WTC11 (cell line): ENCODE measurements around the gene CD59.

Source experiments
- CBFB ChIP-seq: sonication (generic); formaldehyde crosslinking; IDR thresholded peaks from 2 replicates; pipeline ENCODE4 v1.8.1; 2022; ENCODE audit warnings: mild to moderate bottlenecking, low read depth, missing genetic modification reagents
- NR3C1 ChIP-seq: sonication (generic); formaldehyde crosslinking; conservative IDR thresholded peaks from 2 replicates; pipeline ENCODE4 v1.8.1; 2023; ENCODE audit warnings: low read depth, mild to moderate bottlenecking, missing genetic modification reagents
- OVOL2 ChIP-seq: fragments of 250-450 bp; sonication (Bioruptor Pico); IDR thresholded peaks from 2 replicates; pipeline ENCODE4 v1.9.0; 2021; ENCODE audit warnings: mild to moderate bottlenecking, borderline replicate concordance
- SP1 ChIP-seq: sonication (generic); formaldehyde crosslinking; conservative IDR thresholded peaks from 2 replicates; pipeline ENCODE4 v1.8.1; 2022; ENCODE audit warnings: missing genetic modification reagents
- ZNF121 ChIP-seq: sonication (generic); formaldehyde crosslinking; IDR thresholded peaks from 2 replicates; pipeline ENCODE4 v1.8.0; 2023; ENCODE audit warnings: missing genetic modification reagents
- ZNF232 ChIP-seq: sonication (generic); formaldehyde crosslinking; IDR thresholded peaks from 2 replicates; pipeline ENCODE4 v1.8.0; 2022; ENCODE audit warnings: mild to moderate bottlenecking, missing genetic modification reagents
- ZNF416 ChIP-seq: fragments of 250-450 bp; sonication (Bioruptor Pico); IDR thresholded peaks from 2 replicates; pipeline ENCODE4 v1.9.0; 2021; ENCODE audit warnings: mild to moderate bottlenecking, inconsistent platforms
- TF ChIP-seq, protein P1 (sequence below): sonication (generic); formaldehyde crosslinking; IDR thresholded peaks from 2 replicates; pipeline ENCODE4 v1.8.0; 2022; ENCODE audit warnings: mild to moderate bottlenecking, missing genetic modification reagents
- TF ChIP-seq, protein P2 (sequence below): fragments of 200-600 bp; IDR thresholded peaks from 2 replicates; pipeline ENCODE4 v1.8.0; 2022; ENCODE audit warnings: antibody characterized with exemption
- TF ChIP-seq, protein P3 (sequence below): sonication (generic); formaldehyde crosslinking; IDR thresholded peaks from 2 replicates; pipeline ENCODE4 v1.8.1; 2022; ENCODE audit warnings: low read depth, mild to moderate bottlenecking, moderate library complexity, missing genetic modification reagents, borderline replicate concordance
- TF ChIP-seq, protein P4 (sequence below): sonication (generic); formaldehyde crosslinking; IDR thresholded peaks from 2 replicates; pipeline ENCODE4 v1.8.1; 2023; ENCODE audit warnings: mild to moderate bottlenecking, missing genetic modification reagents, borderline replicate concordance
- TF ChIP-seq, protein P5 (sequence below): sonication (generic); formaldehyde crosslinking; IDR thresholded peaks from 2 replicates; pipeline ENCODE4 v1.8.1; 2023; ENCODE audit warnings: mild to moderate bottlenecking, moderate library complexity, missing genetic modification reagents
- TF ChIP-seq, protein P6 (sequence below): sonication (generic); formaldehyde crosslinking; IDR thresholded peaks from 2 replicates; pipeline ENCODE4 v1.8.1; 2023; ENCODE audit warnings: mild to moderate bottlenecking, missing genetic modification reagents, moderate library complexity

DNA sequence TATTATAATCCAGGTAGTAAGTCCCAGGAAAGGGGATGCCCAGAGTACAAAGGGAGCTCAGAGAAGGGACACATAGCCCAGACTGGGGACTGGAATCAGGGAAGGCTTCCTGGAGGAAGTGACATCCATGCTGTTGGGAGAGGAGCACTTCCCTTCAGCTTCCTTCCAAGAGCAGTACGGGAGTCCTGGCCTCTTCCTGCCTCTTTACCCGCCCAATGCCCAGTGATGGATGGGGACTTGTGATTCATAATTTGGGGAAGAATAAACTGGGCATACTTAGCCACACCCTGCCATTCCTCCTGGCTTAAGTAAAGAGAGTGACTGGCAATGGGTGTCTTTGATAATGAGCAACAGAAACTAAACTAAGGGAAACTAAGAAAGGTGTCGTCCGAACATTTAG lies 47.1 kb downstream of the CD59 start:
- TF ChIP-seq OVOL2 (CRISPR knock-in tag) (no peak), ZNF416 (no peak), ZNF232 (CRISPR knock-in tag) (no peak), ZNF121 (CRISPR knock-in tag) (no peak), CBFB (no peak), SP1 (no peak), NR3C1 (CRISPR knock-in tag) (no peak)
- TF ChIP-seq, protein P1, sequence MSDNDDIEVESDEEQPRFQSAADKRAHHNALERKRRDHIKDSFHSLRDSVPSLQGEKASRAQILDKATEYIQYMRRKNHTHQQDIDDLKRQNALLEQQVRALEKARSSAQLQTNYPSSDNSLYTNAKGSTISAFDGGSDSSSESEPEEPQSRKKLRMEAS (CRISPR knock-in tag), result no peak
- TF ChIP-seq, protein P2, sequence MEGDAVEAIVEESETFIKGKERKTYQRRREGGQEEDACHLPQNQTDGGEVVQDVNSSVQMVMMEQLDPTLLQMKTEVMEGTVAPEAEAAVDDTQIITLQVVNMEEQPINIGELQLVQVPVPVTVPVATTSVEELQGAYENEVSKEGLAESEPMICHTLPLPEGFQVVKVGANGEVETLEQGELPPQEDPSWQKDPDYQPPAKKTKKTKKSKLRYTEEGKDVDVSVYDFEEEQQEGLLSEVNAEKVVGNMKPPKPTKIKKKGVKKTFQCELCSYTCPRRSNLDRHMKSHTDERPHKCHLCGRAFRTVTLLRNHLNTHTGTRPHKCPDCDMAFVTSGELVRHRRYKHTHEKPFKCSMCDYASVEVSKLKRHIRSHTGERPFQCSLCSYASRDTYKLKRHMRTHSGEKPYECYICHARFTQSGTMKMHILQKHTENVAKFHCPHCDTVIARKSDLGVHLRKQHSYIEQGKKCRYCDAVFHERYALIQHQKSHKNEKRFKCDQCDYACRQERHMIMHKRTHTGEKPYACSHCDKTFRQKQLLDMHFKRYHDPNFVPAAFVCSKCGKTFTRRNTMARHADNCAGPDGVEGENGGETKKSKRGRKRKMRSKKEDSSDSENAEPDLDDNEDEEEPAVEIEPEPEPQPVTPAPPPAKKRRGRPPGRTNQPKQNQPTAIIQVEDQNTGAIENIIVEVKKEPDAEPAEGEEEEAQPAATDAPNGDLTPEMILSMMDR, result no peak
- TF ChIP-seq, protein P3, sequence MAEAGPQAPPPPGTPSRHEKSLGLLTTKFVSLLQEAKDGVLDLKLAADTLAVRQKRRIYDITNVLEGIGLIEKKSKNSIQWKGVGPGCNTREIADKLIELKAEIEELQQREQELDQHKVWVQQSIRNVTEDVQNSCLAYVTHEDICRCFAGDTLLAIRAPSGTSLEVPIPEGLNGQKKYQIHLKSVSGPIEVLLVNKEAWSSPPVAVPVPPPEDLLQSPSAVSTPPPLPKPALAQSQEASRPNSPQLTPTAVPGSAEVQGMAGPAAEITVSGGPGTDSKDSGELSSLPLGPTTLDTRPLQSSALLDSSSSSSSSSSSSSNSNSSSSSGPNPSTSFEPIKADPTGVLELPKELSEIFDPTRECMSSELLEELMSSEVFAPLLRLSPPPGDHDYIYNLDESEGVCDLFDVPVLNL (CRISPR knock-in tag), result no peak
- TF ChIP-seq, protein P4, sequence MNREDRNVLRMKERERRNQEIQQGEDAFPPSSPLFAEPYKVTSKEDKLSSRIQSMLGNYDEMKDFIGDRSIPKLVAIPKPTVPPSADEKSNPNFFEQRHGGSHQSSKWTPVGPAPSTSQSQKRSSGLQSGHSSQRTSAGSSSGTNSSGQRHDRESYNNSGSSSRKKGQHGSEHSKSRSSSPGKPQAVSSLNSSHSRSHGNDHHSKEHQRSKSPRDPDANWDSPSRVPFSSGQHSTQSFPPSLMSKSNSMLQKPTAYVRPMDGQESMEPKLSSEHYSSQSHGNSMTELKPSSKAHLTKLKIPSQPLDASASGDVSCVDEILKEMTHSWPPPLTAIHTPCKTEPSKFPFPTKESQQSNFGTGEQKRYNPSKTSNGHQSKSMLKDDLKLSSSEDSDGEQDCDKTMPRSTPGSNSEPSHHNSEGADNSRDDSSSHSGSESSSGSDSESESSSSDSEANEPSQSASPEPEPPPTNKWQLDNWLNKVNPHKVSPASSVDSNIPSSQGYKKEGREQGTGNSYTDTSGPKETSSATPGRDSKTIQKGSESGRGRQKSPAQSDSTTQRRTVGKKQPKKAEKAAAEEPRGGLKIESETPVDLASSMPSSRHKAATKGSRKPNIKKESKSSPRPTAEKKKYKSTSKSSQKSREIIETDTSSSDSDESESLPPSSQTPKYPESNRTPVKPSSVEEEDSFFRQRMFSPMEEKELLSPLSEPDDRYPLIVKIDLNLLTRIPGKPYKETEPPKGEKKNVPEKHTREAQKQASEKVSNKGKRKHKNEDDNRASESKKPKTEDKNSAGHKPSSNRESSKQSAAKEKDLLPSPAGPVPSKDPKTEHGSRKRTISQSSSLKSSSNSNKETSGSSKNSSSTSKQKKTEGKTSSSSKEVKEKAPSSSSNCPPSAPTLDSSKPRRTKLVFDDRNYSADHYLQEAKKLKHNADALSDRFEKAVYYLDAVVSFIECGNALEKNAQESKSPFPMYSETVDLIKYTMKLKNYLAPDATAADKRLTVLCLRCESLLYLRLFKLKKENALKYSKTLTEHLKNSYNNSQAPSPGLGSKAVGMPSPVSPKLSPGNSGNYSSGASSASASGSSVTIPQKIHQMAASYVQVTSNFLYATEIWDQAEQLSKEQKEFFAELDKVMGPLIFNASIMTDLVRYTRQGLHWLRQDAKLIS (CRISPR knock-in tag), result no peak
- TF ChIP-seq, protein P5, sequence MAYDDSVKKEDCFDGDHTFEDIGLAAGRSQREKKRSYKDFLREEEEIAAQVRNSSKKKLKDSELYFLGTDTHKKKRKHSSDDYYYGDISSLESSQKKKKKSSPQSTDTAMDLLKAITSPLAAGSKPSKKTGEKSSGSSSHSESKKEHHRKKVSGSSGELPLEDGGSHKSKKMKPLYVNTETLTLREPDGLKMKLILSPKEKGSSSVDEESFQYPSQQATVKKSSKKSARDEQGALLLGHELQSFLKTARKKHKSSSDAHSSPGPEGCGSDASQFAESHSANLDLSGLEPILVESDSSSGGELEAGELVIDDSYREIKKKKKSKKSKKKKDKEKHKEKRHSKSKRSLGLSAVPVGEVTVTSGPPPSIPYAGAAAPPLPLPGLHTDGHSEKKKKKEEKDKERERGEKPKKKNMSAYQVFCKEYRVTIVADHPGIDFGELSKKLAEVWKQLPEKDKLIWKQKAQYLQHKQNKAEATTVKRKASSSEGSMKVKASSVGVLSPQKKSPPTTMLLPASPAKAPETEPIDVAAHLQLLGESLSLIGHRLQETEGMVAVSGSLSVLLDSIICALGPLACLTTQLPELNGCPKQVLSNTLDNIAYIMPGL (CRISPR knock-in tag), result no peak
- TF ChIP-seq, protein P6, sequence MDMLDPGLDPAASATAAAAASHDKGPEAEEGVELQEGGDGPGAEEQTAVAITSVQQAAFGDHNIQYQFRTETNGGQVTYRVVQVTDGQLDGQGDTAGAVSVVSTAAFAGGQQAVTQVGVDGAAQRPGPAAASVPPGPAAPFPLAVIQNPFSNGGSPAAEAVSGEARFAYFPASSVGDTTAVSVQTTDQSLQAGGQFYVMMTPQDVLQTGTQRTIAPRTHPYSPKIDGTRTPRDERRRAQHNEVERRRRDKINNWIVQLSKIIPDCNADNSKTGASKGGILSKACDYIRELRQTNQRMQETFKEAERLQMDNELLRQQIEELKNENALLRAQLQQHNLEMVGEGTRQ, result no peak
